Measurements from ENCODE around the gene PCLAF. TPM values are rescaled to one million over a fixed set of nuclear protein-coding genes. Genes with fewer than 3 reads are reported as not detected.
"Not testable (repeated sequence)": the region's sequence is repeated elsewhere in the genome, so short reads cannot be mapped to it uniquely, and the experiment has no call there.

PCLAF gene
- total RNA-seq, 1 donor from 2014 or later, result 3.2 TPM

GRCh38 chr15:64333986-64334929, 47.0 kb downstream of the PCLAF start:
- DNase-seq (ENCODE audit: low read depth) (peak; percentile 37), FAIRE-seq (no peak)
- H3K4me3 ChIP-seq (ENCODE audit: low read depth, low read length), result no peak overlapping the region
- H3K27me3 ChIP-seq (ENCODE audit: control insufficient read depth, insufficient read depth, low read length), result no peaks in the 10 kb centered on the region
- TF ChIP-seq CTCF (IDR thresholded peaks at IDR 0.05; ENCODE audit: insufficient read depth, low read length, severe bottlenecking), result no peak
- H3K36me3 ChIP-seq (ENCODE audit: control insufficient read depth, insufficient read depth, low read length), result no peaks in the 10 kb centered on the region

DNA sequence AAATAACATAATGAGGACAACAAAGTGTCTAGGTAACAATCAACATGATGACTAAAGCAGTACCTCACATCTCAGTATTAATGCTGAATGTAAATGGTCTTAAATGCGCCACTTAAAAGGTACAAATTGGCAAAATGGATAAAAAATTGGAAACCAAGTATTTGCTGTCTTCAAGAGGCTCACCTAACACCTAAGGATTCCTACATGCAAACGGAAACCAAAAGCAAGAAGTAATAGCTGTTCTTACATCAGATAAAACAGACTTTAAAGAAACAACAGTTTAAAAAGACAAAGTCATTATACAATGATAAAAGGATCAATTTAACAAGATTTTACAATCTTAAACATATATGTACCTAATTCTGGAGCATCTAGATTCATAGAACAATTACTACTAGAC, 47.7 kb downstream of the PCLAF start:
- FAIRE-seq (no peak), DNase-seq (ENCODE audit: low read depth) (no peak)
- no peaks in the 10 kb centered on the region for H3K36me3 ChIP-seq (ENCODE audit: control insufficient read depth, insufficient read depth, low read length)
- no peaks in the 10 kb centered on the region for H3K27me3 ChIP-seq (ENCODE audit: control insufficient read depth, insufficient read depth, low read length)
- no peak for TF ChIP-seq CTCF (IDR thresholded peaks at IDR 0.05; ENCODE audit: insufficient read depth, low read length, severe bottlenecking)
- no peak overlapping the region for H3K4me3 ChIP-seq (ENCODE audit: low read depth, low read length)

DNA sequence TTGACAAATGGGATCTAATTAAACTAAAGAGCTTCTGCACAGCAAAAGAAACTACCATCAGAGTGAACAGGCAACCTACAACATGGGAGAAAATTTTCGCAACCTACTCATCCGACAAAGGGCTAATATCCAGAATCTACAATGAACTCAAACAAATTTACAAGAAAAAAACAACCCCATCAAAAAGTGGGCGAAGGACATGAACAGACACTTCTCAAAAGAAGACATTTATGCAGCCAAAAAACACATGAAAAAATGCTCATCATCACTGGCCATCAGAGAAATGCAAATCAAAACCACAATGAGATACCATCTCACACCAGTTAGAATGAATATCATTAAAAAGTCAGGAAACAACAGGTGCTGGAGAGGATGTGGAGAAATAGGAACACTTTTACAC, 49.6 kb downstream of the PCLAF start:
- not testable (repeated sequence) for FAIRE-seq; H3K27me3 ChIP-seq (ENCODE audit: control insufficient read depth, insufficient read depth, low read length); H3K36me3 ChIP-seq (ENCODE audit: control insufficient read depth, insufficient read depth, low read length); H3K4me3 ChIP-seq (ENCODE audit: low read depth, low read length); DNase-seq (ENCODE audit: low read depth)

GRCh38 chr15:64326975-64327374, 54.3 kb downstream of the PCLAF start:
- FAIRE-seq; H3K4me3 ChIP-seq (ENCODE audit: low read depth, low read length); DNase-seq (ENCODE audit: low read depth); H3K36me3 ChIP-seq (ENCODE audit: control insufficient read depth, insufficient read depth, low read length); H3K27me3 ChIP-seq (ENCODE audit: control insufficient read depth, insufficient read depth, low read length): not testable (repeated sequence)

DNA sequence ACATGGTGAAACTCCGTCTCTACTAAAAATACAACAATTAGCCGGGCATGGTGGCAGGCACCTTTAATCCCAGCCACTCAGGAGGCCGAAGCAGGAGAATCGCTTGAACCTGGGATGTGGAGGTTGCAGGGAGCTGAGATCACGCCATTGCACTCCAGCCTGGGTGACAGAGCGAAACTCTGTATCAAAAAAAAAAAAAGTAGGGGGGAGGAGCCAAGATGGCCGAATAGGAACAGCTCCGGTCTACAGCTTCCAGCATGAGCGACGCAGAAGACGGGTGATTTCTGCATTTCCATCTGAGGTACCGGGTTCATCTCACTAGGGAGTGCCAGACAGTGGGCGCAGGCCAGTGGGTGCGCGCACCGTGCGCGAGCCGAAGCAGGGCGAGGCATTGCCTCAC, 54.8 kb downstream of the PCLAF start:
- peak; percentile 10 for DNase-seq (ENCODE audit: low read depth)
- H3K4me3 ChIP-seq (ENCODE audit: low read depth, low read length), result peak overlapping the region; percentile 10
- H3K36me3 ChIP-seq (ENCODE audit: control insufficient read depth, insufficient read depth, low read length); FAIRE-seq; H3K27me3 ChIP-seq (ENCODE audit: control insufficient read depth, insufficient read depth, low read length): not testable (repeated sequence)

- H3K4me3 ChIP-seq (ENCODE audit: low read depth, low read length), result no peak overlapping the region
- H3K27me3 ChIP-seq (ENCODE audit: control insufficient read depth, insufficient read depth, low read length), result no peaks in the 10 kb centered on the region
- no peaks in the 10 kb centered on the region for H3K36me3 ChIP-seq (ENCODE audit: control insufficient read depth, insufficient read depth, low read length)
- DNase-seq (ENCODE audit: low read depth), result peak; percentile 33
- TF ChIP-seq CTCF (IDR thresholded peaks at IDR 0.05; ENCODE audit: insufficient read depth, low read length, severe bottlenecking), result no peak
- no peak for FAIRE-seq
These were observed 56.9 kb downstream of the PCLAF start for GRCh38 chr15:64324165-64324877.

DNA sequence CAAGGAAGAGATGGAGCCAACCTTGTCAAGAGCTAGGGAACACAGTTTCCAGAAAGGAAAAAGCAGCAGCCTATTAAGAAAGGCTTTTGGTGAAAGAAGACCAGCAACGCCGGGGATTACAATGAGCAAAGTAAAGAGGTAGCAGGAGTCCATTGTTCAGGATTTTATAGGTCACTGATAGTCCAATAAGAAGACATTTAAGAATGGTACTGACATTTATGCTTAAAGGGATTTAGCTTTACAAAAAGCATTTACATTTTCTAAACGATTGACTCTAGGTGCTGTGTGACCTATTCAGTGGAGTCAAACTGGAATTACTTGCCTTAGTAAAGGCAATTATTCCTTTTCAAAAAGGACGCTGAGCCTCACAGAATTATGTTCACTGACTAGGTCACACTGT, 66.0 kb downstream of the PCLAF start:
- TF ChIP-seq CTCF (IDR thresholded peaks at IDR 0.05; ENCODE audit: insufficient read depth, low read length, severe bottlenecking), result no peak
- no peak for FAIRE-seq

More for the DNA sequence above, 66.0 kb downstream of the PCLAF start:
- Histone ChIP-seq H3K4me3 (ENCODE audit: low read depth, low read length) (no peak overlapping the region), H3K27me3 (ENCODE audit: control insufficient read depth, insufficient read depth, low read length) (no peaks in the 10 kb centered on the region), H3K36me3 (ENCODE audit: control insufficient read depth, insufficient read depth, low read length) (no peaks in the 10 kb centered on the region)
- no peak for DNase-seq (ENCODE audit: low read depth)

Measured in bronchial epithelial cell (primary cell).